ENCODE measurements around the gene ZNF100.
"Not testable (repeated sequence)": the region's sequence is repeated elsewhere in the genome, so short reads cannot be mapped to it uniquely, and the experiment has no call there.

The ZNF100 gene

GRCh38 chr19:21767065-21767800 lies at the start of gene ZNF100:
ZNF100 (minus strand) TSS chr19:21767579; CDS start chr19:21767429, 150 bp downstream.
- DNase-seq: peak; percentile 44 to 73 (median 70)

- DNase-seq: no peak
Measured at GRCh38 chr19:21812448-21812847, 45.1 kb upstream of the ZNF100 start.

- not testable (repeated sequence) for DNase-seq
Measured at GRCh38 chr19:21808400-21809000, 41.1 kb upstream of the ZNF100 start.

- no peak for DNase-seq
Measured at GRCh38 chr19:21789466-21790085, 22.2 kb upstream of the ZNF100 start.

- no peak for DNase-seq
Measured at GRCh38 chr19:21786936-21787335, 19.6 kb upstream of the ZNF100 start.

GRCh38 chr19:21775792-21776191 lies 8.4 kb upstream of the ZNF100 start:
- not testable (repeated sequence) for DNase-seq

- not testable (repeated sequence) for DNase-seq
Measured at GRCh38 chr19:21766705-21767064, 694 bp downstream of the ZNF100 start.

GRCh38 chr19:21765151-21765550 lies 2.2 kb downstream of the ZNF100 start:
- DNase-seq: no peak

GRCh38 chr19:21761547-21761946 lies 5.8 kb downstream of the ZNF100 start:
- DNase-seq: not testable (repeated sequence)

- DNase-seq: no peak
Measured at GRCh38 chr19:21758296-21758695, 9.1 kb downstream of the ZNF100 start.

- not testable (repeated sequence) for DNase-seq
Measured at GRCh38 chr19:21755555-21755954, 11.8 kb downstream of the ZNF100 start.

- DNase-seq: no peak
Measured at GRCh38 chr19:21751384-21751783, 16.0 kb downstream of the ZNF100 start.

GRCh38 chr19:21750586-21751128 lies 16.7 kb downstream of the ZNF100 start:
- DNase-seq: no peak

- DNase-seq: no peak
Measured at GRCh38 chr19:21749090-21749489, 18.3 kb downstream of the ZNF100 start.

GRCh38 chr19:21748088-21748487 lies 19.3 kb downstream of the ZNF100 start:
- DNase-seq: no peak

GRCh38 chr19:21740559-21740958 lies 26.8 kb downstream of the ZNF100 start:
- no peak for DNase-seq

GRCh38 chr19:21726942-21727747 lies 40.2 kb downstream of the ZNF100 start:
- DNase-seq: not testable (repeated sequence)

GRCh38 chr19:21713761-21714160 lies 53.6 kb downstream of the ZNF100 start:
- no peak for DNase-seq

- DNase-seq: no peak
Measured at GRCh38 chr19:21709464-21709863, 57.9 kb downstream of the ZNF100 start.

- not testable (repeated sequence) for DNase-seq
Measured at GRCh38 chr19:21707878-21708277, 59.5 kb downstream of the ZNF100 start.

- DNase-seq: no peak
Measured at GRCh38 chr19:21707065-21707464, 60.3 kb downstream of the ZNF100 start.

- no peak for DNase-seq
Measured at GRCh38 chr19:21705393-21705792, 62.0 kb downstream of the ZNF100 start.

GRCh38 chr19:21704320-21704719 lies 63.1 kb downstream of the ZNF100 start:
- no peak for DNase-seq

Data from activated naive CD4-positive, alpha-beta T cell (primary cell).